ENCODE measurements around the gene SOHLH1.

GRCh38 chr9:135666534-135667462 lies 32.5 kb downstream of the SOHLH1 start:
- no peak for TF ChIP-seq POLR2A (IDR thresholded peaks at IDR 0.05; ENCODE audit: low read length)
- no peak for TF ChIP-seq GATA1 (IDR thresholded peaks at IDR 0.05; ENCODE audit: low read depth, low read length)
